ENCODE measurements around the gene TMEM209. TPM values are rescaled to one million over a fixed set of nuclear protein-coding genes. Genes with fewer than 3 reads are reported as not detected.

TMEM209 gene
- total RNA-seq, 1 experiment from 2014 or later, result 21.0 TPM

DNA sequence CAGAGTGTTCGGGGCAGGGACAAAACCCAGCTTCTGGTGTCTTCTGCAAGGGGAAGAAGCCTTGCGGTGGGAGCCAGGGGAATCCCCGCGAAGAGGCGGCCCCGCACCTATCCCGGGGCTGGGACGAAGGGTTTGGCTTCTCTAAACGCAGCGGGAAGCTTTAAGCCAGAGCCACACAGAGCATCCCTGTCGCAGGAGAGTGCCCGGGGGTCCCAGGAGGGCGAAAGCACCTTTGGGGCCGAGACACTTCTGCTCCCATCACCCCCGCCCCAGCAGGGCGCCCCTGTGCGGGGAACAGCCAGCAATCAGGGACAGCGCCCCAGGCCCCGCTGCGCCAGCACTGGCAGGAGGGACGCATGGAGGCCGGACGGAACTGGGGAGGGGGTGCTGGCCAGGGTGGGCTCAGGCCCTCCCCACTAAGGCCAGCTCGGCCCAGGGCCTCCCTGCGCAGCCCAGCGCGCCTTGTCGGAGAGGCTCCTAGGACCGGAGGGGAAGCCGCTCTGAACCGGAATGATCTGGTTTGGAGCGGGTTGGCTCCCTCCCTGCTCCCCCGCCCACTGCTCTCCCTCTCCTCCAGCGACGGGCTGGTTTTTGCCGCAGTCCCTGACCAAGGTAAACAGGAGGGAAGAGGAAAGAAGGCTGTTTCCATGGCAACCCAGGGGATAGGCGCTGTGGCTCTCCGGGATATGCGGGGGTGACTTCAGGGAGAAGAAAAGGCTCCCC is 63.9 kb downstream of the TMEM209 start (continued):
- TF ChIP-seq, protein P1, sequence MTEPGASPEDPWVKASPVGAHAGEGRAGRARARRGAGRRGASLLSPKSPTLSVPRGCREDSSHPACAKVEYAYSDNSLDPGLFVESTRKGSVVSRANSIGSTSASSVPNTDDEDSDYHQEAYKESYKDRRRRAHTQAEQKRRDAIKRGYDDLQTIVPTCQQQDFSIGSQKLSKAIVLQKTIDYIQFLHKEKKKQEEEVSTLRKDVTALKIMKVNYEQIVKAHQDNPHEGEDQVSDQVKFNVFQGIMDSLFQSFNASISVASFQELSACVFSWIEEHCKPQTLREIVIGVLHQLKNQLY (CRISPR knock-in tag; IDR thresholded peaks at IDR 0.05), result no peak
- TF ChIP-seq ZNF263 (CRISPR knock-in tag; IDR thresholded peaks at IDR 0.05; ENCODE audit: low read depth), result no peak
- no peak for TF ChIP-seq NR3C1 (CRISPR knock-in tag; conservative IDR thresholded peaks at IDR 0.05; ENCODE audit: low read depth)
- TF ChIP-seq ZNF396 (CRISPR knock-in tag; IDR thresholded peaks at IDR 0.05; ENCODE audit: borderline replicate concordance), result no peak
- TF ChIP-seq, protein P2, sequence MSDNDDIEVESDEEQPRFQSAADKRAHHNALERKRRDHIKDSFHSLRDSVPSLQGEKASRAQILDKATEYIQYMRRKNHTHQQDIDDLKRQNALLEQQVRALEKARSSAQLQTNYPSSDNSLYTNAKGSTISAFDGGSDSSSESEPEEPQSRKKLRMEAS (CRISPR knock-in tag; IDR thresholded peaks at IDR 0.05), result peak; percentile 36; the same call in 1 of the 2 replicates
- TF ChIP-seq TP53 (CRISPR knock-in tag; IDR thresholded peaks at IDR 0.05), result no peak
- TF ChIP-seq JUN (CRISPR knock-in tag; IDR thresholded peaks at IDR 0.05), result no peak
- TF ChIP-seq, protein P3, sequence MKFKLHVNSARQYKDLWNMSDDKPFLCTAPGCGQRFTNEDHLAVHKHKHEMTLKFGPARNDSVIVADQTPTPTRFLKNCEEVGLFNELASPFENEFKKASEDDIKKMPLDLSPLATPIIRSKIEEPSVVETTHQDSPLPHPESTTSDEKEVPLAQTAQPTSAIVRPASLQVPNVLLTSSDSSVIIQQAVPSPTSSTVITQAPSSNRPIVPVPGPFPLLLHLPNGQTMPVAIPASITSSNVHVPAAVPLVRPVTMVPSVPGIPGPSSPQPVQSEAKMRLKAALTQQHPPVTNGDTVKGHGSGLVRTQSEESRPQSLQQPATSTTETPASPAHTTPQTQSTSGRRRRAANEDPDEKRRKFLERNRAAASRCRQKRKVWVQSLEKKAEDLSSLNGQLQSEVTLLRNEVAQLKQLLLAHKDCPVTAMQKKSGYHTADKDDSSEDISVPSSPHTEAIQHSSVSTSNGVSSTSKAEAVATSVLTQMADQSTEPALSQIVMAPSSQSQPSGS (CRISPR knock-in tag; IDR thresholded peaks at IDR 0.05; ENCODE audit: borderline replicate concordance, low read depth), result no peak
- TF ChIP-seq HMGA2 (CRISPR knock-in tag; IDR thresholded peaks at IDR 0.05), result no peak
- no peak for TF ChIP-seq ELF4 (CRISPR knock-in tag; IDR thresholded peaks at IDR 0.05; ENCODE audit: low read depth)
- TF ChIP-seq, protein P4, sequence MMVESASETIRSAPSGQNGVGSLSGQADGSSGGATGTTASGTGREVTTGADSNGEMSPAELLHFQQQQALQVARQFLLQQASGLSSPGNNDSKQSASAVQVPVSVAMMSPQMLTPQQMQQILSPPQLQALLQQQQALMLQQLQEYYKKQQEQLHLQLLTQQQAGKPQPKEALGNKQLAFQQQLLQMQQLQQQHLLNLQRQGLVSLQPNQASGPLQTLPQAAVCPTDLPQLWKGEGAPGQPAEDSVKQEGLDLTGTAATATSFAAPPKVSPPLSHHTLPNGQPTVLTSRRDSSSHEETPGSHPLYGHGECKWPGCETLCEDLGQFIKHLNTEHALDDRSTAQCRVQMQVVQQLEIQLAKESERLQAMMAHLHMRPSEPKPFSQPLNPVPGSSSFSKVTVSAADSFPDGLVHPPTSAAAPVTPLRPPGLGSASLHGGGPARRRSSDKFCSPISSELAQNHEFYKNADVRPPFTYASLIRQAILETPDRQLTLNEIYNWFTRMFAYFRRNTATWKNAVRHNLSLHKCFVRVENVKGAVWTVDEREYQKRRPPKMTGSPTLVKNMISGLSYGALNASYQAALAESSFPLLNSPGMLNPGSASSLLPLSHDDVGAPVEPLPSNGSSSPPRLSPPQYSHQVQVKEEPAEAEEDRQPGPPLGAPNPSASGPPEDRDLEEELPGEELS (CRISPR knock-in tag; IDR thresholded peaks at IDR 0.05), result no peak
- TF ChIP-seq, protein P5, sequence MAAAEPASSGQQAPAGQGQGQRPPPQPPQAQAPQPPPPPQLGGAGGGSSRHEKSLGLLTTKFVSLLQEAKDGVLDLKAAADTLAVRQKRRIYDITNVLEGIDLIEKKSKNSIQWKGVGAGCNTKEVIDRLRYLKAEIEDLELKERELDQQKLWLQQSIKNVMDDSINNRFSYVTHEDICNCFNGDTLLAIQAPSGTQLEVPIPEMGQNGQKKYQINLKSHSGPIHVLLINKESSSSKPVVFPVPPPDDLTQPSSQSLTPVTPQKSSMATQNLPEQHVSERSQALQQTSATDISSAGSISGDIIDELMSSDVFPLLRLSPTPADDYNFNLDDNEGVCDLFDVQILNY (CRISPR knock-in tag; IDR thresholded peaks at IDR 0.05), result peak; percentile 31; the same call in 1 of the 2 replicates
- TF ChIP-seq, protein P6, sequence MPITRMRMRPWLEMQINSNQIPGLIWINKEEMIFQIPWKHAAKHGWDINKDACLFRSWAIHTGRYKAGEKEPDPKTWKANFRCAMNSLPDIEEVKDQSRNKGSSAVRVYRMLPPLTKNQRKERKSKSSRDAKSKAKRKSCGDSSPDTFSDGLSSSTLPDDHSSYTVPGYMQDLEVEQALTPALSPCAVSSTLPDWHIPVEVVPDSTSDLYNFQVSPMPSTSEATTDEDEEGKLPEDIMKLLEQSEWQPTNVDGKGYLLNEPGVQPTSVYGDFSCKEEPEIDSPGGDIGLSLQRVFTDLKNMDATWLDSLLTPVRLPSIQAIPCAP (CRISPR knock-in tag; IDR thresholded peaks at IDR 0.05), result no peak
- TF ChIP-seq KAT7 (CRISPR knock-in tag; IDR thresholded peaks at IDR 0.05; ENCODE audit: borderline replicate concordance), result no peak

DNA sequence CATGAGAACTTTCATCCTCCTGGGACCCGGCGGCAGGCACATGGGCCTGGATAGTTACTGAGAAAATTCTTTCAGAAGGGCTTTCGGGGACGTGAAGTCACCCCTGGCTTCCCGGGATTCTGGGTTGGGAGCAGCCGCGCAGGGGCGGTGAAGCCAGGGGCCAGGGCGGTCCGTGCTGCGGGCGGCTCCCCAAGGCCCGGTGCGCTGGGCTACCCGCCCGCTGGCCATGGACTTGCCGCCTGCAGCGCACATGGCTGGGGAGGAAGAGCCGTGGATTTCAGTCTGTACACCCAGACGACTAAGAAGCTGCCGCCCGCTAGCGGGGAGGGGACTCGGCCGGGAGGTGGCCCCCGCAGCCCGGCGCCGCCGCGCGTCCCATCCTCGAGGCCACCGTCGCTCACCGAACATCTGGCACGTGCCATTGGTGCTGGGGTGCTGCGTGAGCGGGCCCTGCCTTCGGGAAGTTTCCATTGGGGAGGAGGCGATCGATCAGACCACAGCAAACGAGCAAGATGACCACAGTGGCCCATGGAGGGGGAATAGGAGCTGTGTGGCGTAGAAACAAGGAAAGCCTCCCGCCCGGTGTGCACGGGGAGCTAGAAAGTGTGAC is 64.5 kb downstream of the TMEM209 start:
- ChIA-PET POLR2A (interaction anchor here (0.6 to 0.8 kb wide), 2 partner anchors 17 to 21 kb away, joined by 3 to 6 read pairs; no protein-coding TSS in a partner anchor), CTCF (interaction anchor here (0.8 to 1.6 kb wide), 5 partner anchors 57 to 617 kb away, joined by 3 to 7 read pairs (median 5); partner anchors contain the start of gene KLHDC10)
- peaks cover 9% of the 10 kb centered on the region for H3K27me3 Mint-ChIP-seq (ENCODE audit: low read depth)
- H3K4me1 Mint-ChIP-seq, result peaks cover 23% of the 10 kb centered on the region
- H3K36me3 Mint-ChIP-seq, result no peaks in the 10 kb centered on the region; the same call in none of the 2 replicates
- DNase-seq (ENCODE audit: low spot score), result no peak
- no peaks in the 10 kb centered on the region for H3K9me3 Mint-ChIP-seq
- no peak overlapping the region; the same call in 1 of the 2 replicates for H3K27ac Mint-ChIP-seq
- ATAC-seq, result peak; percentile 7
- peak overlapping the region; percentile 60 for H3K4me3 Mint-ChIP-seq
- TF ChIP-seq FOXJ3 (CRISPR knock-in tag; IDR thresholded peaks at IDR 0.05; ENCODE audit: borderline replicate concordance), result no peak
- no peak for TF ChIP-seq CREB1 (CRISPR knock-in tag; IDR thresholded peaks at IDR 0.05)
- TF ChIP-seq, protein P7, sequence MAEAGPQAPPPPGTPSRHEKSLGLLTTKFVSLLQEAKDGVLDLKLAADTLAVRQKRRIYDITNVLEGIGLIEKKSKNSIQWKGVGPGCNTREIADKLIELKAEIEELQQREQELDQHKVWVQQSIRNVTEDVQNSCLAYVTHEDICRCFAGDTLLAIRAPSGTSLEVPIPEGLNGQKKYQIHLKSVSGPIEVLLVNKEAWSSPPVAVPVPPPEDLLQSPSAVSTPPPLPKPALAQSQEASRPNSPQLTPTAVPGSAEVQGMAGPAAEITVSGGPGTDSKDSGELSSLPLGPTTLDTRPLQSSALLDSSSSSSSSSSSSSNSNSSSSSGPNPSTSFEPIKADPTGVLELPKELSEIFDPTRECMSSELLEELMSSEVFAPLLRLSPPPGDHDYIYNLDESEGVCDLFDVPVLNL (CRISPR knock-in tag; IDR thresholded peaks at IDR 0.05; ENCODE audit: borderline replicate concordance, low read depth), result no peak; the same call in 1 of the 2 replicates
- TF ChIP-seq, protein P8, sequence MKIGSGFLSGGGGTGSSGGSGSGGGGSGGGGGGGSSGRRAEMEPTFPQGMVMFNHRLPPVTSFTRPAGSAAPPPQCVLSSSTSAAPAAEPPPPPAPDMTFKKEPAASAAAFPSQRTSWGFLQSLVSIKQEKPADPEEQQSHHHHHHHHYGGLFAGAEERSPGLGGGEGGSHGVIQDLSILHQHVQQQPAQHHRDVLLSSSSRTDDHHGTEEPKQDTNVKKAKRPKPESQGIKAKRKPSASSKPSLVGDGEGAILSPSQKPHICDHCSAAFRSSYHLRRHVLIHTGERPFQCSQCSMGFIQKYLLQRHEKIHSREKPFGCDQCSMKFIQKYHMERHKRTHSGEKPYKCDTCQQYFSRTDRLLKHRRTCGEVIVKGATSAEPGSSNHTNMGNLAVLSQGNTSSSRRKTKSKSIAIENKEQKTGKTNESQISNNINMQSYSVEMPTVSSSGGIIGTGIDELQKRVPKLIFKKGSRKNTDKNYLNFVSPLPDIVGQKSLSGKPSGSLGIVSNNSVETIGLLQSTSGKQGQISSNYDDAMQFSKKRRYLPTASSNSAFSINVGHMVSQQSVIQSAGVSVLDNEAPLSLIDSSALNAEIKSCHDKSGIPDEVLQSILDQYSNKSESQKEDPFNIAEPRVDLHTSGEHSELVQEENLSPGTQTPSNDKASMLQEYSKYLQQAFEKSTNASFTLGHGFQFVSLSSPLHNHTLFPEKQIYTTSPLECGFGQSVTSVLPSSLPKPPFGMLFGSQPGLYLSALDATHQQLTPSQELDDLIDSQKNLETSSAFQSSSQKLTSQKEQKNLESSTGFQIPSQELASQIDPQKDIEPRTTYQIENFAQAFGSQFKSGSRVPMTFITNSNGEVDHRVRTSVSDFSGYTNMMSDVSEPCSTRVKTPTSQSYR (CRISPR knock-in tag; IDR thresholded peaks at IDR 0.05), result no peak
- TF ChIP-seq, protein P9, sequence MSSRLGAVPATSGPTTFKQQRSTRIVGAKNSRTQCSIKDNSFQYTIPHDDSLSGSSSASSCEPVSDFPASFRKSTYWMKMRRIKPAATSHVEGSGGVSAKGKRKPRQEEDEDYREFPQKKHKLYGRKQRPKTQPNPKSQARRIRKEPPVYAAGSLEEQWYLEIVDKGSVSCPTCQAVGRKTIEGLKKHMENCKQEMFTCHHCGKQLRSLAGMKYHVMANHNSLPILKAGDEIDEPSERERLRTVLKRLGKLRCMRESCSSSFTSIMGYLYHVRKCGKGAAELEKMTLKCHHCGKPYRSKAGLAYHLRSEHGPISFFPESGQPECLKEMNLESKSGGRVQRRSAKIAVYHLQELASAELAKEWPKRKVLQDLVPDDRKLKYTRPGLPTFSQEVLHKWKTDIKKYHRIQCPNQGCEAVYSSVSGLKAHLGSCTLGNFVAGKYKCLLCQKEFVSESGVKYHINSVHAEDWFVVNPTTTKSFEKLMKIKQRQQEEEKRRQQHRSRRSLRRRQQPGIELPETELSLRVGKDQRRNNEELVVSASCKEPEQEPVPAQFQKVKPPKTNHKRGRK (CRISPR knock-in tag; IDR thresholded peaks at IDR 0.05; ENCODE audit: borderline replicate concordance), result no peak
- TF ChIP-seq KAT7 (CRISPR knock-in tag; IDR thresholded peaks at IDR 0.05; ENCODE audit: borderline replicate concordance), result no peak
- TF ChIP-seq, protein P10, sequence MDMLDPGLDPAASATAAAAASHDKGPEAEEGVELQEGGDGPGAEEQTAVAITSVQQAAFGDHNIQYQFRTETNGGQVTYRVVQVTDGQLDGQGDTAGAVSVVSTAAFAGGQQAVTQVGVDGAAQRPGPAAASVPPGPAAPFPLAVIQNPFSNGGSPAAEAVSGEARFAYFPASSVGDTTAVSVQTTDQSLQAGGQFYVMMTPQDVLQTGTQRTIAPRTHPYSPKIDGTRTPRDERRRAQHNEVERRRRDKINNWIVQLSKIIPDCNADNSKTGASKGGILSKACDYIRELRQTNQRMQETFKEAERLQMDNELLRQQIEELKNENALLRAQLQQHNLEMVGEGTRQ (CRISPR knock-in tag; IDR thresholded peaks at IDR 0.05), result no peak
